Activated CD8-positive, alpha-beta memory T cell treated with anti-CD3 and anti-CD28 coated beads for 48 hours (primary cell): ENCODE data around the gene DENND6A.
"Not testable (repeated sequence)": the region's sequence is repeated elsewhere in the genome, so short reads cannot be mapped to it uniquely, and the experiment has no call there.

Source experiments
- DNase-seq, 3 experiments: peaks; one replicate each; pipeline ENCODE4 v3.0.0-alpha.2; 2020; ENCODE audit warnings: low read depth in 2 of 3, low spot score in 2 of 3

Gene DENND6A

GRCh38 chr3:57692396-57693147 lies at the start of gene DENND6A:
TSS of gene DENND6A (minus strand) at chr3:57693077. CDS start at chr3:57693018, 59 bp downstream.
- DNase-seq: peak; percentile 85 to 91 (median 85)

- DNase-seq: no peak
These were observed 47.1 kb upstream of the DENND6A start for GRCh38 chr3:57740027-57740426.

GRCh38 chr3:57738391-57738790 lies 45.5 kb upstream of the DENND6A start:
- no peak for DNase-seq

- DNase-seq: no peak
These were observed 45.0 kb upstream of the DENND6A start for GRCh38 chr3:57737840-57738239.

GRCh38 chr3:57735405-57735804 lies 42.5 kb upstream of the DENND6A start:
- no peak for DNase-seq

GRCh38 chr3:57733790-57734189 lies 40.9 kb upstream of the DENND6A start:
- no peak for DNase-seq

- no peak for DNase-seq
These were observed 38.4 kb upstream of the DENND6A start for GRCh38 chr3:57731311-57731710.

- no peak for DNase-seq
These were observed 37.8 kb upstream of the DENND6A start for GRCh38 chr3:57730682-57731081.

GRCh38 chr3:57729334-57730045 lies 36.6 kb upstream of the DENND6A start:
- no peak for DNase-seq

GRCh38 chr3:57727106-57727505 lies 34.2 kb upstream of the DENND6A start:
- no peak for DNase-seq

- no peak for DNase-seq
These were observed 33.5 kb upstream of the DENND6A start for GRCh38 chr3:57726397-57726796.

- no peak for DNase-seq
These were observed 25.2 kb upstream of the DENND6A start for GRCh38 chr3:57718118-57718517.

- DNase-seq: no peak
These were observed 24.5 kb upstream of the DENND6A start for GRCh38 chr3:57717205-57717868.

GRCh38 chr3:57715686-57716085 lies 22.8 kb upstream of the DENND6A start:
- no peak for DNase-seq

GRCh38 chr3:57709559-57709958 lies 16.7 kb upstream of the DENND6A start:
- no peak for DNase-seq

- no peak for DNase-seq
These were observed 16.2 kb upstream of the DENND6A start for GRCh38 chr3:57709031-57709430.

- DNase-seq: no peak
These were observed 13.6 kb upstream of the DENND6A start for GRCh38 chr3:57706462-57706861.

- not testable (repeated sequence) for DNase-seq
These were observed 12.5 kb upstream of the DENND6A start for GRCh38 chr3:57705351-57705750.

- no peak for DNase-seq
These were observed 8.9 kb upstream of the DENND6A start for GRCh38 chr3:57701781-57702180.

- DNase-seq: no peak
These were observed 7.9 kb upstream of the DENND6A start for GRCh38 chr3:57700737-57701136.

- no peak for DNase-seq
These were observed 6.7 kb upstream of the DENND6A start for GRCh38 chr3:57699591-57699990.

GRCh38 chr3:57696801-57697321 lies 4.0 kb upstream of the DENND6A start:
- DNase-seq: no peak
